HepG2 (cell line): ENCODE results near the gene HSD17B2. TPM values are rescaled to one million over a fixed set of nuclear protein-coding genes. Genes with fewer than 3 reads are reported as not detected.

ENCODE experiments used
- ARID2 ChIP-seq: sonication (generic); formaldehyde crosslinking; IDR thresholded peaks from 2 replicates; pipeline ENCODE4 v1.8.1; 2022; ENCODE audit warnings: mild to moderate bottlenecking, missing genetic modification reagents, borderline replicate concordance
- DPF2 ChIP-seq: sonication (generic); formaldehyde crosslinking; IDR thresholded peaks from 2 replicates; pipeline ENCODE4 v1.4.0; 2020; ENCODE audit warnings: mild to moderate bottlenecking, low read depth, missing genetic modification reagents, borderline replicate concordance
- GABPA ChIP-seq, 2 experiments: IDR thresholded peaks; 2 replicates each; pipeline ENCODE4 v1.6.1; 2011 to 2016; ENCODE audit warnings: low read depth in 2 of 2, low read length in 1 of 2, missing biosample characterization in 1 of 2, missing genetic modification characterization in 1 of 2
- HMG20B ChIP-seq: conservative IDR thresholded peaks from 2 replicates; pipeline ENCODE4 v1.6.1; 2016; ENCODE audit warnings: missing genetic modification reagents, missing compliant biosample characterization
- JUND ChIP-seq: sonication (generic); formaldehyde crosslinking; IDR thresholded peaks from 2 replicates; pipeline ENCODE4 v1.8.0; 2022; ENCODE audit warnings: mild to moderate bottlenecking, missing genetic modification reagents
- KDM2A ChIP-seq: sonication (generic); formaldehyde crosslinking; IDR thresholded peaks from 2 replicates; pipeline ENCODE4 v1.4.0; 2020; ENCODE audit warnings: low read depth, missing genetic modification reagents, borderline replicate concordance
- MATR3 ChIP-seq: sonication (generic); formaldehyde crosslinking; IDR thresholded peaks from 2 replicates; pipeline ENCODE4 v1.4.0; 2020; ENCODE audit warnings: missing genetic modification reagents
- NBN ChIP-seq: fragments of 450-650 bp; conservative IDR thresholded peaks from 2 replicates; pipeline ENCODE4 v1.6.1; 2017
- NFE2L2 ChIP-seq: fragments of 150-350 bp; IDR thresholded peaks from 2 replicates; pipeline ENCODE4 v1.6.1; 2014; ENCODE audit warnings: low read length
- NFYC ChIP-seq: IDR thresholded peaks from 2 replicates; pipeline ENCODE4 v1.6.1; 2016; ENCODE audit warnings: missing genetic modification reagents, missing compliant biosample characterization
- PRPF4 ChIP-seq: fragments of 200-400 bp; formaldehyde crosslinking; IDR thresholded peaks from 2 replicates; pipeline ENCODE4 v1.6.1; 2016; ENCODE audit warnings: low read length, low read depth; ENCODE audit not compliant: poor library complexity, severe bottlenecking
- ZC3H13 ChIP-seq: sonication (generic); formaldehyde crosslinking; IDR thresholded peaks from 2 replicates; pipeline ENCODE4 v1.8.1; 2023; ENCODE audit warnings: mild to moderate bottlenecking, missing genetic modification reagents, moderate library complexity
- ZNF335 ChIP-seq: sonication (generic); formaldehyde crosslinking; IDR thresholded peaks from 2 replicates; pipeline ENCODE4 v1.4.0; 2020; ENCODE audit warnings: missing genetic modification reagents
- ZNF367 ChIP-seq: sonication (generic); formaldehyde crosslinking; IDR thresholded peaks from 2 replicates; pipeline ENCODE4 v1.4.0; 2020; ENCODE audit warnings: missing genetic modification reagents, borderline replicate concordance
- ZNF572 ChIP-seq: sonication (generic); formaldehyde crosslinking; IDR thresholded peaks from 2 replicates; pipeline ENCODE4 v1.5.1; 2020; ENCODE audit warnings: mild to moderate bottlenecking, missing genetic modification reagents
- ZNF607 ChIP-seq: sonication (generic); formaldehyde crosslinking; IDR thresholded peaks from 2 replicates; pipeline ENCODE4 v1.5.1; 2020; ENCODE audit warnings: missing genetic modification reagents, mild to moderate bottlenecking, borderline replicate concordance
- ZNF629 ChIP-seq: sonication (generic); formaldehyde crosslinking; conservative IDR thresholded peaks from 2 replicates; pipeline ENCODE4 v1.5.0; 2020; ENCODE audit warnings: missing genetic modification reagents
- ZNF670 ChIP-seq: sonication (generic); formaldehyde crosslinking; IDR thresholded peaks from 2 replicates; pipeline ENCODE4 v1.8.0; 2022; ENCODE audit warnings: mild to moderate bottlenecking, missing genetic modification reagents, borderline replicate concordance
- ZNF850 ChIP-seq: sonication (generic); formaldehyde crosslinking; conservative IDR thresholded peaks from 2 replicates; pipeline ENCODE4 v1.9.0; 2021; ENCODE audit warnings: mild to moderate bottlenecking, missing genetic modification reagents
- ZNF883 ChIP-seq: sonication (generic); formaldehyde crosslinking; IDR thresholded peaks from 2 replicates; pipeline ENCODE4 v1.5.1; 2020; ENCODE audit warnings: mild to moderate bottlenecking, missing genetic modification reagents; ENCODE audit errors: not compliant biosample characterization
- polyA plus RNA-seq, 8 experiments: library from polyadenylated mRNA; depleted of rRNA in 3 of 8; stranded (reverse) in 7 of 8; unstranded in 1 of 8; fragments of >200 nt; fragmentation: Illumina TruSeq in 4 of 8; extraction: Trizol in 4 of 8; gene quantifications; 2 replicates each; pipeline versions ENCODE4 v1.2.1 to v1.2.3, GENCODE V29; 2011 to 2016; ENCODE audit warnings: low read depth in 4 of 8, missing spikeins in 1 of 8, mixed read lengths in 1 of 8; ENCODE audit not compliant: insufficient read depth in 1 of 8
- total RNA-seq, 5 experiments: library from RNA; depleted of rRNA; stranded (reverse); fragments of >200 nt; fragmentation: Illumina TruSeq; extraction: Trizol; gene quantifications; 2 replicates each; pipeline ENCODE4 v1.2.3, GENCODE V29; 2016; ENCODE audit warnings: low read depth in 1 of 5
- TF ChIP-seq, protein P1 (sequence below): sonication (generic); formaldehyde crosslinking; IDR thresholded peaks from 2 replicates; pipeline ENCODE4 v1.5.0; 2020; ENCODE audit warnings: missing genetic modification reagents, mild to moderate bottlenecking, borderline replicate concordance
- TF ChIP-seq, protein P2 (sequence below): sonication (generic); formaldehyde crosslinking; IDR thresholded peaks from 2 replicates; pipeline ENCODE4 v1.4.0; 2020; ENCODE audit warnings: missing genetic modification reagents, mild to moderate bottlenecking, borderline replicate concordance
- TF ChIP-seq, protein P3 (sequence below): sonication (generic); formaldehyde crosslinking; IDR thresholded peaks from 2 replicates; pipeline ENCODE4 v1.4.0; 2020; ENCODE audit warnings: missing genetic modification reagents
- TF ChIP-seq, protein P4 (sequence below): sonication (generic); formaldehyde crosslinking; conservative IDR thresholded peaks from 2 replicates; pipeline ENCODE4 v1.8.1; 2023; ENCODE audit warnings: missing genetic modification reagents

The HSD17B2 gene
- total and polyA plus RNA-seq, 2 of the 13 experiments (the other 11 are each of a cell fraction or from before 2014, with no cell fraction given) = 26.3 to 69.3 TPM

DNA sequence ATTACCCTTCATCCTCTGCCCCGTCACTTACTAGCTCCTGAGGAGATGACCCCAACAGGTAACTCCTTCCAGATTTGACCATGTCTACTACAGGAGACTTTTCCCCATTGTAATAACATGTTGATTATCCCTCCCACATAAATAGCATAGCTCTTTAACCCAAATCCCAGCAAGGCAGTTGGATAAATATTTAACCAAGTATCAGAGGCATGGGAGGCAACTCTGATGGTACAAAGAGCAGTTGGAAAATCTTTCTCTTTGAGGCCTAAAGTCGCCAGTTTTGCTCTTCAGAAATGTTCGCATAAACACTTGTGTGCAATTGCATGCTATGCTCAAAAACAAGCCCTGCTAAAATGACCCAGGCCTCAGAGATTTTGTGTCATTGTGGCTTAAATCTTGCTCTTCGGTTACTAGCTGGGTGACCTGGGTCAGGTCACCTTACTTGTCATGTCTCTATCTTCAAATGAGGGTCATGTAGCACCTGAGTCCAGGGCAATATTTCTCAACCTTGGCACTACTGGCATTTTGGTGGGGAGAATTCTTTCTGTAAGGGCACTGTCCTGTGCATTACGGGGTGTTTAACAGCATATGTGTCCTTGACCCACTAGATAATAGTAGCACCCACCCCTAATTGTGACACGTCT is 48.8 kb downstream of the HSD17B2 start (continued):
- TF ChIP-seq HMG20B = no peak
- TF ChIP-seq ZNF607 (CRISPR knock-in tag) = 0 out of 2 replicates have a peak, but pooled peaks have one; percentile 18
- no peak for TF ChIP-seq ZNF670 (CRISPR knock-in tag)
- TF ChIP-seq ZNF629 (CRISPR knock-in tag) = no peak
- no peak; the same call in 1 of the 2 replicates for TF ChIP-seq DPF2 (CRISPR knock-in tag)
- no peak for TF ChIP-seq ZNF850 (CRISPR knock-in tag)
- no peak for TF ChIP-seq NFE2L2
- TF ChIP-seq, protein P1, sequence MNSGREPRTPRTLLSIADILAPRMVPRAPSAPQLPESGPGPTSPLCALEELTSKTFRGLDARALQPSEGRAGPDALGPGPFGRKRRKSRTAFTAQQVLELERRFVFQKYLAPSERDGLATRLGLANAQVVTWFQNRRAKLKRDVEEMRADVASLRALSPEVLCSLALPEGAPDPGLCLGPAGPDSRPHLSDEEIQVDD (CRISPR knock-in tag) = no peak
- no peak for TF ChIP-seq ARID2
- no peak for TF ChIP-seq ZC3H13 (CRISPR knock-in tag)
- TF ChIP-seq ZNF367 (CRISPR knock-in tag) = no peak
- TF ChIP-seq PRPF4 = no peak
- TF ChIP-seq, protein P2, sequence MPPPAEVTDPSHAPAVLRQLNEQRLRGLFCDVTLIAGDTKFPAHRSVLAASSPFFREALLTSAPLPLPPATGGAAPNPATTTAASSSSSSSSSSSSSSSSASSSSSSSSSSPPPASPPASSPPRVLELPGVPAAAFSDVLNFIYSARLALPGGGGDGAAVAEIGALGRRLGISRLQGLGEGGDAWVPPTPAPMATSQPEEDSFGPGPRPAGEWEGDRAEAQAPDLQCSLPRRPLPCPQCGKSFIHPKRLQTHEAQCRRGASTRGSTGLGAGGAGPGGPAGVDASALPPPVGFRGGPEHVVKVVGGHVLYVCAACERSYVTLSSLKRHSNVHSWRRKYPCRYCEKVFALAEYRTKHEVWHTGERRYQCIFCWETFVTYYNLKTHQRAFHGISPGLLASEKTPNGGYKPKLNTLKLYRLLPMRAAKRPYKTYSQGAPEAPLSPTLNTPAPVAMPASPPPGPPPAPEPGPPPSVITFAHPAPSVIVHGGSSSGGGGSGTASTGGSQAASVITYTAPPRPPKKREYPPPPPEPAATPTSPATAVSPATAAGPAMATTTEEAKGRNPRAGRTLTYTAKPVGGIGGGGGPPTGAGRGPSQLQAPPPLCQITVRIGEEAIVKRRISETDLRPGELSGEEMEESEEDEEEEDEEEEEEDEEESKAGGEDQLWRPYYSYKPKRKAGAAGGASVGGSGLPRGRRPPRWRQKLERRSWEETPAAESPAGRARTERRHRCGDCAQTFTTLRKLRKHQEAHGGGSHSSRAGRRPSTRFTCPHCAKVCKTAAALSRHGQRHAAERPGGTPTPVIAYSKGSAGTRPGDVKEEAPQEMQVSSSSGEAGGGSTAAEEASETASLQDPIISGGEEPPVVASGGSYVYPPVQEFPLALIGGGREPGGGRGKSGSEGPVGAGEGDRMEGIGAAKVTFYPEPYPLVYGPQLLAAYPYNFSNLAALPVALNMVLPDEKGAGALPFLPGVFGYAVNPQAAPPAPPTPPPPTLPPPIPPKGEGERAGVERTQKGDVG (CRISPR knock-in tag) = no peak
- TF ChIP-seq ZNF572 (CRISPR knock-in tag) = no peak
- TF ChIP-seq JUND (CRISPR knock-in tag) = no peak
- TF ChIP-seq, protein P3, sequence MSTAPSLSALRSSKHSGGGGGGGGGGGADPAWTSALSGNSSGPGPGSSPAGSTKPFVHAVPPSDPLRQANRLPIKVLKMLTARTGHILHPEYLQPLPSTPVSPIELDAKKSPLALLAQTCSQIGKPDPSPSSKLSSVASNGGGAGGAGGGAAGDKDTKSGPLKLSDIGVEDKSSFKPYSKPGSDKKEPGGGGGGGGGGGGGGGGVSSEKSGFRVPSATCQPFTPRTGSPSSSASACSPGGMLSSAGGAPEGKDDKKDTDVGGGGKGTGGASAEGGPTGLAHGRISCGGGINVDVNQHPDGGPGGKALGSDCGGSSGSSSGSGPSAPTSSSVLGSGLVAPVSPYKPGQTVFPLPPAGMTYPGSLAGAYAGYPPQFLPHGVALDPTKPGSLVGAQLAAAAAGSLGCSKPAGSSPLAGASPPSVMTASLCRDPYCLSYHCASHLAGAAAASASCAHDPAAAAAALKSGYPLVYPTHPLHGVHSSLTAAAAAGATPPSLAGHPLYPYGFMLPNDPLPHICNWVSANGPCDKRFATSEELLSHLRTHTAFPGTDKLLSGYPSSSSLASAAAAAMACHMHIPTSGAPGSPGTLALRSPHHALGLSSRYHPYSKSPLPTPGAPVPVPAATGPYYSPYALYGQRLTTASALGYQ (CRISPR knock-in tag) = 0 out of 2 replicates have a peak, but pooled peaks have one; percentile 41
- TF ChIP-seq KDM2A (CRISPR knock-in tag) = no peak
- no peak for TF ChIP-seq NFYC (CRISPR knock-in tag)
- no peak for TF ChIP-seq ZNF883 (CRISPR knock-in tag)
- no peak for TF ChIP-seq GABPA (IDR thresholded peaks at IDR 0.05; ENCODE audit: low read depth, low read length)
- peak; percentile 18; the same call in 1 of the 2 replicates for TF ChIP-seq GABPA (CRISPR knock-in tag; IDR thresholded peaks at IDR 0.05; ENCODE audit: low read depth)
- TF ChIP-seq, protein P4, sequence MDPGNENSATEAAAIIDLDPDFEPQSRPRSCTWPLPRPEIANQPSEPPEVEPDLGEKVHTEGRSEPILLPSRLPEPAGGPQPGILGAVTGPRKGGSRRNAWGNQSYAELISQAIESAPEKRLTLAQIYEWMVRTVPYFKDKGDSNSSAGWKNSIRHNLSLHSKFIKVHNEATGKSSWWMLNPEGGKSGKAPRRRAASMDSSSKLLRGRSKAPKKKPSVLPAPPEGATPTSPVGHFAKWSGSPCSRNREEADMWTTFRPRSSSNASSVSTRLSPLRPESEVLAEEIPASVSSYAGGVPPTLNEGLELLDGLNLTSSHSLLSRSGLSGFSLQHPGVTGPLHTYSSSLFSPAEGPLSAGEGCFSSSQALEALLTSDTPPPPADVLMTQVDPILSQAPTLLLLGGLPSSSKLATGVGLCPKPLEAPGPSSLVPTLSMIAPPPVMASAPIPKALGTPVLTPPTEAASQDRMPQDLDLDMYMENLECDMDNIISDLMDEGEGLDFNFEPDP (CRISPR knock-in tag) = no peak
- TF ChIP-seq MATR3 (CRISPR knock-in tag) = no peak
- no peak for TF ChIP-seq ZNF335
- TF ChIP-seq NBN = no peak
